MCF 10A (cell line): ENCODE results near the gene RASGEF1C. TPM values are rescaled to one million over a fixed set of nuclear protein-coding genes. Genes with fewer than 3 reads are reported as not detected.

Experiments
- BruUV-seq: library from RNA; stranded (reverse); fragments of 400-500 nt; replicated peaks from 2 replicates; lab custom pipeline; 2021; lab: Mats Ljungman, UMichigan
- CTCF ChIA-PET: fragments of 300-600 bp; sonication (Branson Sonifier 250); formaldehyde crosslinking; extraction: SDS; loops from one replicate; lab custom pipeline; 2021; ENCODE audit warnings: antibody characterized with exemption, inconsistent platforms; lab: Yijun Ruan, JAX
- POLR2A ChIA-PET: fragments of 300-600, 350-650 bp; sonication (Branson Sonifier 250); formaldehyde crosslinking; extraction: SDS; loops from one replicate; lab custom pipeline; 2020; ENCODE audit warnings: antibody characterized with exemption, inconsistent platforms; lab: Yijun Ruan, JAX
- DNase-seq: peaks from one replicate; pipeline ENCODE4 v3.0.0-alpha.2; 2018; ENCODE audit not compliant: unreplicated experiment
- H3K27ac Mint-ChIP-seq: one replicate; pipeline ENCODE4 v1.8.0; 2022; ENCODE audit warnings: mild to moderate bottlenecking, low read depth, mixed read lengths; ENCODE audit not compliant: unreplicated experiment
- H3K27me3 Mint-ChIP-seq: one replicate; pipeline ENCODE4 v1.8.0; 2022; ENCODE audit warnings: mixed read lengths; ENCODE audit not compliant: insufficient read depth, unreplicated experiment
- H3K36me3 Mint-ChIP-seq: one replicate; pipeline ENCODE4 v1.8.0; 2022; ENCODE audit warnings: mild to moderate bottlenecking, moderate library complexity, mixed read lengths; ENCODE audit not compliant: insufficient read depth, unreplicated experiment
- H3K4me1 Mint-ChIP-seq: one replicate; pipeline ENCODE4 v1.8.0; 2022; ENCODE audit warnings: mixed read lengths; ENCODE audit not compliant: insufficient read depth, unreplicated experiment
- H3K4me3 Mint-ChIP-seq: one replicate; pipeline ENCODE4 v1.8.0; 2022; ENCODE audit warnings: mild to moderate bottlenecking, moderate library complexity, mixed read lengths; ENCODE audit not compliant: unreplicated experiment
- H3K9me3 Mint-ChIP-seq: one replicate; pipeline ENCODE4 v1.8.0; 2022; ENCODE audit warnings: mixed read lengths; ENCODE audit not compliant: unreplicated experiment
- intact Hi-C: fragments of 100-400 bp; cut with micrococcal nuclease; formaldehyde crosslinking; loops from 2 replicates; pipeline ENCODE4 v1.14.1; 2022
- total RNA-seq: library from RNA; stranded (reverse); gene quantifications from 2 replicates; pipeline ENCODE4 v1.2.3, GENCODE V29; 2022
- TF ChIP-seq, protein P1 (sequence below): fragments of 200-600 bp; IDR thresholded peaks from one replicate; pipeline ENCODE4 v1.8.0; 2022; ENCODE audit warnings: antibody characterized with exemption, mild to moderate bottlenecking; ENCODE audit not compliant: unreplicated experiment

Gene RASGEF1C
- total RNA-seq, 1 experiment from 2014 or later = not detected

DNA sequence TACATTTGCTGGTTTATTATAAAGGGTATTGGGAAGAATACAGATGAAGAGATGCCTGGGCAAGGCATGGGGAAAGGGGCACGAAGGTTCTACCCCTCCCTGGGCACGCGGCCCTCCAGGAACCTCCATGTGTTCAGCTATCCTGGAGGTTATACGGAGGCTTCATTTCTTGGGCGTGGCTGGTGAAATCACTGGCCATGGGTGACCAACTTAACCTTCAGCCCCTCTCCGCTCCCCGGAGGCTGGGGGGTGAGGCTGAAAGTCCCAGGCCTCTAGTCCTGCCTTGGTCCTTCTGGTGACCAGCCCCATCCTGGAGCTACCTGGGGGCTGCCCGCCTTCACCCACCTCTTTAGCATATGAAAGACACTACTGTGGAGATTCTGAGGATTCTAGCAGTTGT is 120.5 kb downstream of the RASGEF1C start:
- Mint-ChIP-seq H3K4me3 (no peak overlapping the region), H3K27ac (no peak overlapping the region), H3K9me3 (no peaks in the 10 kb centered on the region), H3K27me3 (no peaks in the 10 kb centered on the region), H3K36me3 (no peaks in the 10 kb centered on the region), H3K4me1 (no peaks in the 10 kb centered on the region)
- ChIA-PET POLR2A (interaction anchor here (1.6 kb wide), 1 partner anchor 18 kb away, joined by 5 read pairs; the partner anchor contains the start of gene RNF130), CTCF (interaction anchor here (0.8 to 4.8 kb wide), 2 partner anchors 9 to 11 kb away, joined by 3 to 27 read pairs; no protein-coding TSS in a partner anchor)
- TF ChIP-seq, protein P1, sequence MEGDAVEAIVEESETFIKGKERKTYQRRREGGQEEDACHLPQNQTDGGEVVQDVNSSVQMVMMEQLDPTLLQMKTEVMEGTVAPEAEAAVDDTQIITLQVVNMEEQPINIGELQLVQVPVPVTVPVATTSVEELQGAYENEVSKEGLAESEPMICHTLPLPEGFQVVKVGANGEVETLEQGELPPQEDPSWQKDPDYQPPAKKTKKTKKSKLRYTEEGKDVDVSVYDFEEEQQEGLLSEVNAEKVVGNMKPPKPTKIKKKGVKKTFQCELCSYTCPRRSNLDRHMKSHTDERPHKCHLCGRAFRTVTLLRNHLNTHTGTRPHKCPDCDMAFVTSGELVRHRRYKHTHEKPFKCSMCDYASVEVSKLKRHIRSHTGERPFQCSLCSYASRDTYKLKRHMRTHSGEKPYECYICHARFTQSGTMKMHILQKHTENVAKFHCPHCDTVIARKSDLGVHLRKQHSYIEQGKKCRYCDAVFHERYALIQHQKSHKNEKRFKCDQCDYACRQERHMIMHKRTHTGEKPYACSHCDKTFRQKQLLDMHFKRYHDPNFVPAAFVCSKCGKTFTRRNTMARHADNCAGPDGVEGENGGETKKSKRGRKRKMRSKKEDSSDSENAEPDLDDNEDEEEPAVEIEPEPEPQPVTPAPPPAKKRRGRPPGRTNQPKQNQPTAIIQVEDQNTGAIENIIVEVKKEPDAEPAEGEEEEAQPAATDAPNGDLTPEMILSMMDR = no peak
- BruUV-seq = no TSS peak
- DNase-seq = no peak
- intact Hi-C loops = no loop called here

DNA sequence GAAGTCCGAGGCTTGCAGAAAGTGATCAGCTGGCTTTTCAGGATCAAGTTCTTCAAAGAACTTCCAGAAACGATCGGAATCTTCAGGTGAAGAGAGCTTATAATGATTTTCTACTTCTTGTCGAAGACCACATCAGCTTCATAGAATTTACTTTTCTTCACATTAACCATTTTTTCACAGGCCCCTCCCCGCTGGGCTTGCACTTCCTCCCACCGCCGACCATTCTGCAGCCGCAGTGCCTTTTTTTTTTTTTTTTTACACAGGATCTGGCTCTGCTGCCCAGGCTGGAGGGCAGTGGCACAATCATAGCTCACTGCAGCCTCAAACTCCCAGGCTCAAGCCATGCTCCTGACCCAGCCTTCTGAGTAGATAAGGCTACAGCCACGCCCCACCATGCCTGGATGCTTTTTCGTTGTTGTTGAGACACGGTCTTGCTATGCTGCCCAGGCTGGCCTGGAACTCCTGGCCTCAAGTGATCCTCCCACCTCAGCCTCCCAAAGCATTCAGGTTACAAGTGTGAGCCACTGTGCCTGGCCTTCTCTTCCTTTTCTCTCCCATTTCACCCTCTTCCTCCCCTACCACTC is 122.1 kb downstream of the RASGEF1C start:
- DNase-seq = no peak
- no peak overlapping the region for H3K27ac Mint-ChIP-seq
- intact Hi-C loops = no loop called here
- no peaks in the 10 kb centered on the region for H3K27me3 Mint-ChIP-seq
- POLR2A ChIA-PET = no interaction called here
- BruUV-seq = no TSS peak
- TF ChIP-seq, protein P1 = no peak
- H3K36me3 Mint-ChIP-seq = no peaks in the 10 kb centered on the region
- H3K4me3 Mint-ChIP-seq = no peak overlapping the region
- no peaks in the 10 kb centered on the region for H3K4me1 Mint-ChIP-seq
- CTCF ChIA-PET = no interaction called here
- no peaks in the 10 kb centered on the region for H3K9me3 Mint-ChIP-seq

DNA sequence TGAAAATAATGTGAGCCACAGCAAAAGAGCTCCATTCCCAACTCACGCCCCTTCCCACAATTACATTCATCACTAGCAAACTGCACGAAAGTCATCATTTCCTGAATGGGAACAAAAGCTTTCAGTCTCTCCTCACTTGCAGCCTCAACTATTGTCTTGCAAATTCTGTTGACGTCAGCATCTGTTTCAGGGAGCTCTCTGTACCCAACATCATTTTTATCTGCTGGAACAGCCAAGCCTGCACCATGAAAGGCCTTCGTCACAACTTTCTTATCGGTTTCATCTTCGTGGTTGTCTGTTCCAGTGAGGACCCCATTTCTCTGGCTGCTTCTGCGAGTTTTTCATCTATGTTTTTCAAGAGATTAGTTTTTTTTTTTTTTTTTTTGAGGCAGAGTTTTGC is 123.2 kb downstream of the RASGEF1C start:
- no peak overlapping the region for H3K4me3 Mint-ChIP-seq
- no peak overlapping the region for H3K27ac Mint-ChIP-seq
- H3K36me3 Mint-ChIP-seq = no peaks in the 10 kb centered on the region
- no TSS peak for BruUV-seq
- TF ChIP-seq, protein P1 = no peak
- ChIA-PET POLR2A (interaction anchor here (0.7 kb wide), 1 partner anchor 51 kb away, joined by 3 read pairs; no protein-coding TSS in a partner anchor), CTCF (interaction anchor here (0.6 kb wide), 3 partner anchors 219 to 628 kb away, joined by 3 to 4 read pairs (median 3); no protein-coding TSS in a partner anchor)
- DNase-seq = no peak
- intact Hi-C loops = no loop called here
- no peaks in the 10 kb centered on the region for H3K9me3 Mint-ChIP-seq
- H3K27me3 Mint-ChIP-seq = no peaks in the 10 kb centered on the region
- no peaks in the 10 kb centered on the region for H3K4me1 Mint-ChIP-seq

DNA sequence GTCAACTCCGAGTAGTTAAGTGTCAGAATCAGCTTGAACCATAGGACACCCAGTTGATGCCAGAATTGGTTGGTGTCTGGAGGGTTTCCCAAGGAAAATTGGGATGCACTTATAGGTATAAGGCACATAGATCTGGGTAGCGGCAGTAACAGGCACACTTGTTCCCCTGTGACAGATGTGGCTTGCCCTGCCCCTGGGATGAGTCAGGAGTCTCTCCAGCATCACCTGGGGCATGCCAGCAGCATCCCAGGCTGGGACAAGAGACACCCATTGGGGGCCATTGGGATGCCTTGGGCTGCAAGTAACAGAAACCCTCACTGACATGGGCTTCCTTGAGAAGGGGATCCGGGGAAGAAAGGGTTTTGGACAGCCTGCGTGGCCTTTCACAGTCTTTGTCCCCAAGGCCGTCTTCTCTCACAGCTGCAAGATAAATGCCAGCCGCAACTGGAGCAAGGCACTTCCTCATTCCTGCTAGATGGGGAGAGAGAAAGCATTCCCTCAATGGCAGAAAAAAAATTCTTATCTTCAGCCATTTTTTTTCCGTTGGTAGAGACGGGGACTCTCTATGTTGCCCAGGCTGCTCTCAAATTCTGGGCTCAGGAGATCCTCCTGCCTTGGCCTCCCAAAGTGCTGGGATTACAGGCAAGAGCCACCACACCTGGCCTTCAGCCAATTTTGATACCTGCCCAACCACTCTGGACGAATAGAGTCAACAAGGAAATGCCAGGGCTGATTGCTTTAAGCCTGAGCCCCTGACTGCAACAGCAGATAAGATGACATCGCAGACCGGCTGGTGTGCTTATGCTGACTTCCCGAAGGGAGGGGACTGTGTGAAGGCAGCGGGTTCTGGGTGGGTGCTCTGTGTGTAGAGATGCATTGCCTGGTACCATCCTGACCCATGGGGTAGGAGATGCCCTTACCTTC is 124.1 kb downstream of the RASGEF1C start:
- BruUV-seq = no TSS peak
- Mint-ChIP-seq H3K36me3 (no peaks in the 10 kb centered on the region), H3K4me1 (no peaks in the 10 kb centered on the region), H3K27me3 (no peaks in the 10 kb centered on the region), H3K27ac (no peak overlapping the region), H3K4me3 (no peak overlapping the region), H3K9me3 (no peaks in the 10 kb centered on the region)
- TF ChIP-seq, protein P1 = no peak
- no peak for DNase-seq
- intact Hi-C loops = no loop called here
- ChIA-PET POLR2A (interaction anchor here (0.7 kb wide), 1 partner anchor 50 kb away, joined by 3 read pairs; no protein-coding TSS in a partner anchor), CTCF (no interaction called here)
